SJCRH30 (cell line): ENCODE measurements around the gene KCNIP1. TPM values are rescaled to one million over a fixed set of nuclear protein-coding genes. Genes with fewer than 3 reads are reported as not detected.

Experiments
- DNase-seq, 2 experiments: peaks; one replicate each; pipeline ENCODE4 v3.0.0-alpha.2; 2015 to 2020
- H3K27ac ChIP-seq: fragments of 250-450 bp; sonication (Bioruptor Pico); 2 replicates; pipeline ENCODE4 v1.5.1; 2020; ENCODE audit warnings: mild to moderate bottlenecking, moderate library complexity
- H3K27me3 ChIP-seq: fragments of 250-450 bp; sonication (Bioruptor Pico); 2 replicates; pipeline ENCODE4 v1.5.1; 2020; ENCODE audit warnings: mild to moderate bottlenecking, moderate library complexity
- H3K36me3 ChIP-seq: fragments of 250-450 bp; sonication (Bioruptor Pico); 2 replicates; pipeline ENCODE4 v1.5.1; 2020; ENCODE audit warnings: mild to moderate bottlenecking, moderate library complexity
- H3K4me1 ChIP-seq: fragments of 250-450 bp; sonication (Bioruptor Pico); 2 replicates; pipeline ENCODE4 v1.5.1; 2020; ENCODE audit warnings: mild to moderate bottlenecking, moderate library complexity
- H3K4me3 ChIP-seq: fragments of 250-450 bp; sonication (Bioruptor Pico); 2 replicates; pipeline ENCODE4 v1.5.1; 2020; ENCODE audit warnings: mild to moderate bottlenecking, moderate library complexity
- H3K9me3 ChIP-seq: fragments of 250-450 bp; sonication (Bioruptor Pico); replicated peaks from 2 replicates; pipeline ENCODE4 v1.5.1; 2020; ENCODE audit warnings: mild to moderate bottlenecking, moderate library complexity
- total RNA-seq: library from RNA; depleted of rRNA; stranded (reverse); fragments of >200 nt; shearing (Covaris generic); gene quantifications from 2 replicates; pipeline ENCODE4 v1.2.3, GENCODE V29; 2014

The KCNIP1 gene
- total RNA-seq, 1 experiment from 2014 or later = 0.81 TPM

- DNase-seq = no peak
- no peak overlapping the region for H3K27ac ChIP-seq
- no peaks in the 10 kb centered on the region for H3K4me1 ChIP-seq
- H3K4me3 ChIP-seq = no peak overlapping the region
- peaks cover 6% of the 10 kb centered on the region; the same call in 1 of the 2 replicates for H3K27me3 ChIP-seq
- H3K36me3 ChIP-seq = no peaks in the 10 kb centered on the region
- H3K9me3 ChIP-seq = no peaks in the 10 kb centered on the region
These were observed 137.1 kb downstream of the KCNIP1 start for GRCh38 chr5:170640731-170641588.

- no peaks in the 10 kb centered on the region for H3K9me3 ChIP-seq
- H3K27me3 ChIP-seq = peaks cover 6% of the 10 kb centered on the region; the same call in 1 of the 2 replicates
- no peak overlapping the region for H3K27ac ChIP-seq
- no peaks in the 10 kb centered on the region for H3K36me3 ChIP-seq
- H3K4me1 ChIP-seq = no peaks in the 10 kb centered on the region
- no peak overlapping the region for H3K4me3 ChIP-seq
- DNase-seq = no peak
These were observed 137.8 kb downstream of the KCNIP1 start for GRCh38 chr5:170641589-170642031.

GRCh38 chr5:170642066-170642735 is 138.4 kb downstream of the KCNIP1 start:
- DNase-seq = no peak
- peaks cover 9% of the 10 kb centered on the region; the same call in 1 of the 2 replicates for H3K27me3 ChIP-seq
- H3K4me3 ChIP-seq = no peak overlapping the region
- no peaks in the 10 kb centered on the region for H3K36me3 ChIP-seq
- H3K27ac ChIP-seq = no peak overlapping the region
- H3K9me3 ChIP-seq = no peaks in the 10 kb centered on the region
- H3K4me1 ChIP-seq = no peaks in the 10 kb centered on the region

- no peaks in the 10 kb centered on the region for H3K4me1 ChIP-seq
- no peaks in the 10 kb centered on the region for H3K9me3 ChIP-seq
- H3K27me3 ChIP-seq = peaks cover 9% of the 10 kb centered on the region
- H3K27ac ChIP-seq = no peak overlapping the region
- H3K36me3 ChIP-seq = no peaks in the 10 kb centered on the region
- no peak overlapping the region for H3K4me3 ChIP-seq
- no peak for DNase-seq
These were observed 139.1 kb downstream of the KCNIP1 start for GRCh38 chr5:170642776-170643436.

GRCh38 chr5:170643591-170643990 is 139.8 kb downstream of the KCNIP1 start:
- Histone ChIP-seq H3K9me3 (no peaks in the 10 kb centered on the region), H3K36me3 (no peaks in the 10 kb centered on the region), H3K27ac (no peak overlapping the region), H3K4me1 (no peaks in the 10 kb centered on the region), H3K4me3 (no peak overlapping the region), H3K27me3 (peaks cover 9% of the 10 kb centered on the region)
- no peak for DNase-seq

GRCh38 chr5:170644501-170644900 is 140.7 kb downstream of the KCNIP1 start:
- Histone ChIP-seq H3K27ac (no peak overlapping the region), H3K36me3 (no peaks in the 10 kb centered on the region), H3K9me3 (no peaks in the 10 kb centered on the region), H3K4me1 (no peaks in the 10 kb centered on the region), H3K27me3 (peaks cover 9% of the 10 kb centered on the region), H3K4me3 (no peak overlapping the region)
- DNase-seq = no peak

GRCh38 chr5:170648541-170648940 is 144.7 kb downstream of the KCNIP1 start:
- H3K27me3 ChIP-seq = peaks cover 9% of the 10 kb centered on the region
- H3K27ac ChIP-seq = no peak overlapping the region
- H3K4me1 ChIP-seq = no peaks in the 10 kb centered on the region
- no peak overlapping the region for H3K4me3 ChIP-seq
- no peaks in the 10 kb centered on the region for H3K9me3 ChIP-seq
- H3K36me3 ChIP-seq = no peaks in the 10 kb centered on the region
- no peak for DNase-seq

GRCh38 chr5:170650850-170651249 is 147.0 kb downstream of the KCNIP1 start:
- no peaks in the 10 kb centered on the region for H3K9me3 ChIP-seq
- peaks cover under 1% of the 10 kb centered on the region; the same call in 1 of the 2 replicates for H3K4me1 ChIP-seq
- H3K4me3 ChIP-seq = no peak overlapping the region
- H3K27me3 ChIP-seq = peaks cover 3% of the 10 kb centered on the region
- H3K36me3 ChIP-seq = no peaks in the 10 kb centered on the region
- H3K27ac ChIP-seq = no peak overlapping the region
- DNase-seq = no peak

GRCh38 chr5:170651604-170652277 is 147.9 kb downstream of the KCNIP1 start:
- DNase-seq = no peak
- H3K4me3 ChIP-seq = no peak overlapping the region
- peaks cover 8% of the 10 kb centered on the region; the same call in 1 of the 2 replicates for H3K4me1 ChIP-seq
- no peaks in the 10 kb centered on the region for H3K36me3 ChIP-seq
- H3K9me3 ChIP-seq = no peaks in the 10 kb centered on the region
- peaks cover 3% of the 10 kb centered on the region for H3K27me3 ChIP-seq
- no peak overlapping the region for H3K27ac ChIP-seq

GRCh38 chr5:170655476-170655875 is 151.7 kb downstream of the KCNIP1 start:
- Histone ChIP-seq H3K4me1 (peaks cover 8% of the 10 kb centered on the region; the same call in 1 of the 2 replicates), H3K36me3 (no peaks in the 10 kb centered on the region), H3K9me3 (no peaks in the 10 kb centered on the region), H3K4me3 (no peak overlapping the region), H3K27me3 (no peaks in the 10 kb centered on the region), H3K27ac (peak overlapping the region; percentile 39; the same call in 1 of the 2 replicates)
- no peak for DNase-seq

- Histone ChIP-seq H3K9me3 (no peaks in the 10 kb centered on the region), H3K4me3 (no peak overlapping the region), H3K27ac (peak overlapping the region; percentile 39; the same call in 1 of the 2 replicates), H3K4me1 (peaks cover 8% of the 10 kb centered on the region; the same call in 1 of the 2 replicates), H3K36me3 (no peaks in the 10 kb centered on the region), H3K27me3 (no peaks in the 10 kb centered on the region)
- DNase-seq = no peak
These were observed 152.1 kb downstream of the KCNIP1 start for GRCh38 chr5:170655920-170656319.

GRCh38 chr5:170656346-170656745 is 152.5 kb downstream of the KCNIP1 start:
- Histone ChIP-seq H3K27ac (peak overlapping the region; percentile 39; the same call in 1 of the 2 replicates), H3K9me3 (no peaks in the 10 kb centered on the region), H3K4me1 (peaks cover 8% of the 10 kb centered on the region; the same call in 1 of the 2 replicates), H3K27me3 (no peaks in the 10 kb centered on the region), H3K4me3 (no peak overlapping the region), H3K36me3 (no peaks in the 10 kb centered on the region)
- peak; percentile 72 to 77 for DNase-seq

- H3K4me1 ChIP-seq = peaks cover 8% of the 10 kb centered on the region; the same call in 1 of the 2 replicates
- DNase-seq = no peak
- no peak overlapping the region for H3K4me3 ChIP-seq
- no peaks in the 10 kb centered on the region for H3K36me3 ChIP-seq
- no peaks in the 10 kb centered on the region for H3K9me3 ChIP-seq
- no peaks in the 10 kb centered on the region for H3K27me3 ChIP-seq
- H3K27ac ChIP-seq = no peak overlapping the region
These were observed 156.7 kb downstream of the KCNIP1 start for GRCh38 chr5:170660531-170660930.

GRCh38 chr5:170662966-170663365 is 159.1 kb downstream of the KCNIP1 start:
- Histone ChIP-seq H3K36me3 (no peaks in the 10 kb centered on the region), H3K9me3 (no peaks in the 10 kb centered on the region), H3K4me3 (no peak overlapping the region), H3K27ac (no peak overlapping the region), H3K4me1 (no peaks in the 10 kb centered on the region), H3K27me3 (no peaks in the 10 kb centered on the region)
- DNase-seq = no peak
